H1 (cell line): Measurements from ENCODE around the gene INAFM2. TPM values are rescaled to one million over a fixed set of nuclear protein-coding genes. Genes with fewer than 3 reads are reported as not detected.

Experiments used
- CTCF ChIA-PET: fragments of 300-600 bp; sonication (Branson Sonifier 250); formaldehyde crosslinking; loops from one replicate; lab custom pipeline; 2021; ENCODE audit not compliant: partially characterized antibody; lab: Charles Lee
- POLR2A ChIA-PET: fragments of 300-600 bp; sonication (Branson Sonifier 250); formaldehyde crosslinking; loops from one replicate; lab custom pipeline; 2021; ENCODE audit warnings: inconsistent platforms; ENCODE audit not compliant: partially characterized antibody; lab: Charles Lee
- DNase-seq, 2 experiments: peaks; one replicate each; pipeline versions ENCODE4 v3.0.0 to v3.0.0-alpha.2; 2010 to 2022; ENCODE audit warnings: low spot score in 2 of 2, low read depth in 1 of 2, mixed read lengths in 1 of 2
- FAIRE-seq: peaks from 2 replicates; lab custom pipeline; 2011; peaks lifted over from hg19 to GRCh38; lab: Jason Lieb, UNC
- H2AFZ ChIP-seq: 2 replicates; pipeline ENCODE4 v1.8.1; 2012; ENCODE audit warnings: low read length, inconsistent platforms
- H2AK5ac ChIP-seq: 2 replicates; pipeline ENCODE4 v1.6.1; 2013; ENCODE audit warnings: low read depth, low read length
- H2BK120ac ChIP-seq: replicated peaks from 2 replicates; pipeline ENCODE3; 2013; ENCODE audit warnings: low read depth, low read length, inconsistent platforms
- H2BK12ac ChIP-seq: 2 replicates; pipeline ENCODE4 v1.6.1; 2013; ENCODE audit warnings: low read depth, low read length
- H2BK15ac ChIP-seq: 2 replicates; pipeline ENCODE4 v1.6.1; 2013; ENCODE audit warnings: low read length
- H2BK20ac ChIP-seq: 2 replicates; pipeline ENCODE4 v1.6.1; 2013; ENCODE audit warnings: low read length
- H2BK5ac ChIP-seq: 2 replicates; pipeline ENCODE4 v1.6.1; 2013; ENCODE audit warnings: low read depth, low read length
- H3K14ac ChIP-seq: 2 replicates; pipeline ENCODE4 v1.6.1; 2013; ENCODE audit warnings: inconsistent platforms; ENCODE audit not compliant: insufficient read length
- H3K18ac ChIP-seq: 2 replicates; pipeline ENCODE4 v1.6.1; 2013; ENCODE audit warnings: low read length; ENCODE audit errors: extremely low read depth
- H3K23ac ChIP-seq: 2 replicates; pipeline ENCODE4 v1.6.1; 2013; ENCODE audit warnings: inconsistent platforms; ENCODE audit not compliant: insufficient read length
- H3K23me2 ChIP-seq: 2 replicates; pipeline ENCODE4 v1.6.1; 2013; ENCODE audit warnings: low read depth, low read length
- H3K27ac ChIP-seq: 2 replicates; pipeline ENCODE4 v1.6.1; 2011; ENCODE audit warnings: low read depth, low read length, inconsistent platforms
- H3K27me3 ChIP-seq, 4 experiments: replicated peaks in 1 of 4; 1 replicate in 1 of 4; 2 replicates in 3 of 4; pipeline versions ENCODE4 v1.6.1 to v1.8.1; 2011 to 2013; ENCODE audit warnings: low read length in 3 of 4, mild to moderate bottlenecking in 3 of 4, inconsistent platforms in 2 of 4, mixed read lengths in 2 of 4, moderate library complexity in 1 of 4; ENCODE audit not compliant: control insufficient read depth in 3 of 4, insufficient read depth in 3 of 4; ENCODE audit errors: extremely low read depth in 1 of 4
- H3K36me3 ChIP-seq, 4 experiments: 2 replicates each; pipeline versions ENCODE4 v1.6.1 to v1.8.1; 2011 to 2013; ENCODE audit warnings: mild to moderate bottlenecking in 4 of 4, low read length in 3 of 4, moderate library complexity in 2 of 4, control low read depth in 1 of 4, inconsistent platforms in 1 of 4; ENCODE audit not compliant: insufficient read depth in 4 of 4, control insufficient read depth in 2 of 4
- H3K4ac ChIP-seq: replicated peaks from 2 replicates; pipeline ENCODE3; 2013; ENCODE audit warnings: low read length, low read depth, mixed read lengths, inconsistent platforms; ENCODE audit not compliant: insufficient read length
- H3K4me1 ChIP-seq, 4 experiments: replicated peaks in 1 of 4; 1 replicate in 1 of 4; 2 replicates in 3 of 4; pipeline versions ENCODE4 v1.6.1 to v1.8.1; 2011 to 2013; ENCODE audit warnings: low read length in 3 of 4, inconsistent platforms in 2 of 4, mixed read lengths in 1 of 4; ENCODE audit not compliant: insufficient read depth in 4 of 4, control insufficient read depth in 3 of 4
- H3K4me2 ChIP-seq, 2 experiments: 2 replicates each; pipeline versions ENCODE4 v1.6.1 to v1.8.1; 2011 to 2013; ENCODE audit warnings: low read depth in 2 of 2, low read length in 2 of 2, control low read depth in 1 of 2, inconsistent platforms in 1 of 2, mild to moderate bottlenecking in 1 of 2; ENCODE audit not compliant: insufficient read depth in 1 of 2
- H3K4me3 ChIP-seq, 4 experiments: fragments of 200-600, 300-600 bp in 1 of 4; sonication (generic), shearing (Covaris generic), sonication (Bioruptor Twin) in 1 of 4; 2 replicates each; pipeline versions ENCODE4 v1.5.1 to v1.8.1; 2011 to 2016; ENCODE audit warnings: low read length in 4 of 4, low read depth in 3 of 4, control low read depth in 2 of 4, inconsistent platforms in 2 of 4, mild to moderate bottlenecking in 2 of 4, mixed read lengths in 1 of 4, moderate library complexity in 1 of 4; ENCODE audit not compliant: insufficient read depth in 2 of 4; ENCODE audit errors: extremely low read depth in 1 of 4
- H3K56ac ChIP-seq: replicated peaks from 2 replicates; pipeline ENCODE3; 2013; ENCODE audit warnings: low read depth, mild to moderate bottlenecking, mixed read lengths, low read length, inconsistent platforms; ENCODE audit not compliant: insufficient read length
- H3K79me1 ChIP-seq: 2 replicates; pipeline ENCODE4 v1.6.1; 2013; ENCODE audit warnings: low read depth, low read length, control low read depth
- H3K79me2 ChIP-seq, 2 experiments: 2 replicates each; pipeline versions ENCODE4 v1.6.1 to v1.8.1; 2012 to 2013; ENCODE audit warnings: low read length in 2 of 2, mild to moderate bottlenecking in 2 of 2, inconsistent platforms in 1 of 2; ENCODE audit not compliant: insufficient read depth in 2 of 2, control insufficient read depth in 1 of 2
- H3K9ac ChIP-seq, 4 experiments: replicated peaks in 1 of 4; 1 replicate in 1 of 4; 2 replicates in 3 of 4; pipeline versions ENCODE4 v1.6.1 to v1.8.1; 2011 to 2013; ENCODE audit warnings: low read depth in 3 of 4, low read length in 3 of 4, control low read depth in 2 of 4, mild to moderate bottlenecking in 2 of 4, moderate library complexity in 2 of 4, inconsistent platforms in 1 of 4; ENCODE audit errors: extremely low read depth in 1 of 4
- H3K9me3 ChIP-seq, 2 experiments: 2 replicates each; pipeline versions ENCODE4 v1.6.1 to v1.8.1; 2012 to 2013; ENCODE audit warnings: mild to moderate bottlenecking in 2 of 2, moderate library complexity in 2 of 2, control low read depth in 1 of 2, inconsistent platforms in 1 of 2, low read depth in 1 of 2, low read length in 1 of 2, mixed read lengths in 1 of 2; ENCODE audit not compliant: insufficient read depth in 2 of 2
- H4K20me1 ChIP-seq, 2 experiments: replicated peaks in 1 of 2; 2 replicates each; pipeline versions ENCODE3 to v1.8.1; 2011 to 2013; ENCODE audit warnings: inconsistent platforms in 2 of 2, low read length in 2 of 2, mild to moderate bottlenecking in 1 of 2; ENCODE audit not compliant: insufficient read depth in 2 of 2, control insufficient read depth in 1 of 2
- H4K5ac ChIP-seq: 2 replicates; pipeline ENCODE4 v1.6.1; 2013; ENCODE audit warnings: low read length, low read depth, mixed read lengths, inconsistent platforms; ENCODE audit not compliant: insufficient read length
- H4K8ac ChIP-seq: 2 replicates; pipeline ENCODE4 v1.8.0; 2013; ENCODE audit warnings: mild to moderate bottlenecking, moderate library complexity, low read length, inconsistent platforms; ENCODE audit not compliant: insufficient read depth; ENCODE audit errors: extremely low read depth
- H4K91ac ChIP-seq: replicated peaks from 2 replicates; pipeline ENCODE3; 2013; ENCODE audit warnings: low read length, mixed read lengths, inconsistent platforms; ENCODE audit not compliant: insufficient read length
- GABPA ChIP-seq: IDR thresholded peaks from 2 replicates; pipeline ENCODE4 v1.6.1; 2011; ENCODE audit warnings: mild to moderate bottlenecking, low read length, moderate library complexity, borderline replicate concordance; ENCODE audit not compliant: insufficient read depth
- HDAC6 ChIP-seq: IDR thresholded peaks from one replicate; pipeline ENCODE4 v1.7.1; 2012; ENCODE audit warnings: low read depth, mild to moderate bottlenecking, inconsistent platforms, low read length, moderate library complexity
- KDM5A ChIP-seq: fragments of 200-600 bp; IDR thresholded peaks from 2 replicates; pipeline ENCODE4 v1.7.1; 2012; ENCODE audit warnings: mild to moderate bottlenecking, low read length, inconsistent platforms, mixed read lengths
- POLR2A ChIP-seq, 2 experiments: IDR thresholded peaks; 1 replicate in 1 of 2; 2 replicates in 1 of 2; pipeline ENCODE4 v1.6.1; 2011; ENCODE audit warnings: low read depth in 2 of 2, low read length in 2 of 2, mild to moderate bottlenecking in 2 of 2; ENCODE audit errors: control extremely low read depth in 1 of 2
- RNF2 ChIP-seq: fragments of 200-900, 300-1000 bp; sonication (generic); IDR thresholded peaks from 2 replicates; pipeline ENCODE4 v1.7.1; 2016; ENCODE audit warnings: borderline replicate concordance, low read depth, mild to moderate bottlenecking, antibody characterized with exemption, low read length; ENCODE audit not compliant: poor library complexity, severe bottlenecking; ENCODE audit errors: missing control alignments
- SIX5 ChIP-seq: IDR thresholded peaks from 2 replicates; pipeline ENCODE4 v1.6.1; 2011; ENCODE audit warnings: mild to moderate bottlenecking, low read depth, low read length
- SP2 ChIP-seq: IDR thresholded peaks from 2 replicates; pipeline ENCODE4 v1.6.1; 2012; ENCODE audit warnings: mild to moderate bottlenecking, low read length, inconsistent platforms
- TAF1 ChIP-seq: IDR thresholded peaks from 2 replicates; pipeline ENCODE4 v1.6.1; 2011; ENCODE audit warnings: mild to moderate bottlenecking, low read depth, low read length
- TAF7 ChIP-seq: optimal IDR thresholded peaks from 2 replicates; pipeline ENCODE3; 2011; ENCODE audit warnings: low read depth, mild to moderate bottlenecking, inconsistent platforms, low read length, moderate library complexity, borderline replicate concordance
- TBP ChIP-seq: IDR thresholded peaks from 2 replicates; pipeline ENCODE4 v1.6.1; 2011; ENCODE audit warnings: low read depth, low read length, improper control_type of control experiment
- ZNF274 ChIP-seq: IDR thresholded peaks from 2 replicates; pipeline ENCODE4 v1.7.0; 2012; ENCODE audit warnings: low read length, borderline replicate concordance; ENCODE audit errors: extremely low read depth
- WGBS, 2 experiments: shearing (Covaris generic) in 1 of 2; methylation state at CpG; one replicate each; pipeline versions ENCODE4 v1.1.6 to v1.1.7; 2013 to 2015; ENCODE audit warnings: low lambda C conversion rate in 2 of 2, mixed read lengths in 2 of 2, inconsistent platforms in 1 of 2, low coverage in 1 of 2, missing lambda C conversion rate in 1 of 2; ENCODE audit not compliant: insufficient replicate concordance in 2 of 2, insufficient coverage in 1 of 2, insufficient read length in 1 of 2; ENCODE audit errors: extremely low coverage in 1 of 2, missing lambda C conversion rate in 1 of 2; 5-methylcytosine and 5-hydroxymethylcytosine counted together
- polyA plus RNA-seq, 7 experiments: library from polyadenylated mRNA; depleted of rRNA in 3 of 7; stranded (reverse) in 5 of 7; unstranded in 2 of 7; fragments of >200 nt in 5 of 7; fragments of 200-250 nt in 2 of 7; gene quantifications; 1 replicate in 5 of 7; 2 replicates in 1 of 7; 4 replicates in 1 of 7; pipeline versions ENCODE4 v1.2.1 to v1.2.3, GENCODE V29; 2011 to 2013; ENCODE audit warnings: missing spikeins in 2 of 7, mixed read lengths in 2 of 7
- total RNA-seq: library from RNA; stranded (reverse); fragmentation: NEBNext Ultra II Directional; extraction: Animal tissue kit (Norgen Biotek cat#: 25700); gene quantifications from 2 replicates; pipeline ENCODE4 v1.2.1, GENCODE V29; 2021
- TF ChIP-seq, protein P1 (sequence below): IDR thresholded peaks from 2 replicates; pipeline ENCODE4 v1.6.1; 2012; ENCODE audit warnings: low read length, inconsistent platforms

The INAFM2 gene
- total and polyA plus RNA-seq, 2 of the 8 experiments (the other 6 are each of a cell fraction or from before 2014, with no cell fraction given) = 15.3 to 35.1 TPM

- CTCF ChIA-PET = interaction anchor here (1.8 to 23.9 kb wide), 7 partner anchors 9 to 255 kb away, joined by 6 to 584 read pairs (median 50); partner anchors contain the start of genes ANKRD63, CCDC9B and INAFM2
- FAIRE-seq = no peak
- TF ChIP-seq RNF2 = no peak
- no peak for TF ChIP-seq TAF7
- TF ChIP-seq SIX5 = no peak
- no peak for TF ChIP-seq ZNF274
- TF ChIP-seq, protein P1, sequence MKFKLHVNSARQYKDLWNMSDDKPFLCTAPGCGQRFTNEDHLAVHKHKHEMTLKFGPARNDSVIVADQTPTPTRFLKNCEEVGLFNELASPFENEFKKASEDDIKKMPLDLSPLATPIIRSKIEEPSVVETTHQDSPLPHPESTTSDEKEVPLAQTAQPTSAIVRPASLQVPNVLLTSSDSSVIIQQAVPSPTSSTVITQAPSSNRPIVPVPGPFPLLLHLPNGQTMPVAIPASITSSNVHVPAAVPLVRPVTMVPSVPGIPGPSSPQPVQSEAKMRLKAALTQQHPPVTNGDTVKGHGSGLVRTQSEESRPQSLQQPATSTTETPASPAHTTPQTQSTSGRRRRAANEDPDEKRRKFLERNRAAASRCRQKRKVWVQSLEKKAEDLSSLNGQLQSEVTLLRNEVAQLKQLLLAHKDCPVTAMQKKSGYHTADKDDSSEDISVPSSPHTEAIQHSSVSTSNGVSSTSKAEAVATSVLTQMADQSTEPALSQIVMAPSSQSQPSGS = no peak
- TF ChIP-seq GABPA = no peak
- no peak for TF ChIP-seq POLR2A (IDR thresholded peaks at IDR 0.05; ENCODE audit: control extremely low read depth in 1 of 2, low read depth in 2 of 2, low read length in 2 of 2)
- TF ChIP-seq TAF1 = no peak
- TF ChIP-seq HDAC6 = no peak
- no peak for TF ChIP-seq SP2
- no peak for TF ChIP-seq KDM5A
- TF ChIP-seq TBP = no peak
Observed at GRCh38 chr15:40300771-40301170, 22.7 kb upstream of the INAFM2 start.

More at GRCh38 chr15:40300771-40301170, 22.7 kb upstream of the INAFM2 start:
- no peak overlapping the region for H3K56ac ChIP-seq
- 0 out of 4 replicates have a peak, but pooled peaks cover 0 to 3% of the 10 kb centered on the region in 2 experiments for H3K9me3 ChIP-seq
- H2AK5ac ChIP-seq = no peak overlapping the region
- H3K4ac ChIP-seq = no peak overlapping the region
- no peak overlapping the region for H2AFZ ChIP-seq
- no peak overlapping the region for H3K23ac ChIP-seq
- H3K4me2 ChIP-seq = no peak overlapping the region
- H3K14ac ChIP-seq = no peak overlapping the region
- H2BK12ac ChIP-seq = no peak overlapping the region
- H3K4me3 ChIP-seq = no peak overlapping the region
- POLR2A ChIA-PET = interaction anchor here (0.7 to 3.0 kb wide), 7 partner anchors 10 to 82 kb away, joined by 3 to 46 read pairs (median 4); partner anchors contain the start of genes ANKRD63 and KNSTRN
- no peaks in the 10 kb centered on the region for H3K79me2 ChIP-seq
- H2BK20ac ChIP-seq = no peak overlapping the region
- no peak overlapping the region for H3K27ac ChIP-seq
- H4K5ac ChIP-seq = no peak overlapping the region
- no peak overlapping the region for H2BK5ac ChIP-seq
- peaks cover 0 to 2% (median 0%) of the 10 kb centered on the region in 4 experiments; a peak in 1 of 7 replicates for H3K27me3 ChIP-seq
- H4K20me1 ChIP-seq = no peaks in the 10 kb centered on the region
- H3K79me1 ChIP-seq = no peaks in the 10 kb centered on the region
- no peak overlapping the region for H2BK15ac ChIP-seq
- no peaks in the 10 kb centered on the region for H3K23me2 ChIP-seq
- no peak for DNase-seq
- no peak overlapping the region for H3K18ac ChIP-seq
- H2BK120ac ChIP-seq = no peak overlapping the region
- no peak overlapping the region for H4K91ac ChIP-seq
- 94% methylated on average over 2 of the region's 2 CpGs; no CpG with 5 or more reads in 1 of the 2 experiments for WGBS, 2 experiments
- no peak overlapping the region for H4K8ac ChIP-seq
- no peaks in the 10 kb centered on the region for H3K36me3 ChIP-seq
- peaks cover 0 to 20% (median 7%) of the 10 kb centered on the region in 4 experiments; a peak in 6 of 7 replicates for H3K4me1 ChIP-seq
- no peak overlapping the region for H3K9ac ChIP-seq
